GM23338 (cell line): ENCODE measurements around the gene SKP2. TPM values are rescaled to one million over a fixed set of nuclear protein-coding genes. Genes with fewer than 3 reads are reported as not detected.
"Not testable (repeated sequence)": the region's sequence is repeated elsewhere in the genome, so short reads cannot be mapped to it uniquely, and the experiment has no call there.

Experiments
- ATAC-seq: fragments of 200-7000 bp; cut with Tn5 transposase; 3 replicates; pipeline ENCODE4 v1.9.1; 2020
- DNase-seq: peaks from one replicate; pipeline ENCODE4 v3.0.0-alpha.2; 2015; ENCODE audit warnings: low spot score
- H2AFZ ChIP-seq: fragments of 200-600 bp; sonication (generic); 2 replicates; pipeline ENCODE4 v1.8.0; 2016; ENCODE audit warnings: antibody characterized with exemption, mild to moderate bottlenecking, moderate library complexity
- H3F3A ChIP-seq: fragments of 200-600 bp; sonication (generic); replicated peaks from 2 replicates; pipeline ENCODE4 v1.8.0; 2017; ENCODE audit warnings: antibody characterized with exemption, mixed run types, low read depth
- H3K27ac ChIP-seq: fragments of 200-600 bp; sonication (generic); 2 replicates; pipeline ENCODE4 v1.6.1; 2016; ENCODE audit warnings: low read depth
- H3K27me3 ChIP-seq: fragments of 200-600 bp; sonication (generic); 2 replicates; pipeline ENCODE4 v1.8.0; 2016; ENCODE audit warnings: mild to moderate bottlenecking, mixed run types, moderate library complexity; ENCODE audit not compliant: insufficient read depth
- H3K36me3 ChIP-seq: fragments of 200-600 bp; sonication (generic); 2 replicates; pipeline ENCODE4 v1.8.0; 2016; ENCODE audit warnings: mild to moderate bottlenecking; ENCODE audit not compliant: insufficient read depth
- H3K4me1 ChIP-seq: fragments of 200-600 bp; sonication (generic); 2 replicates; pipeline ENCODE4 v1.8.0; 2016; ENCODE audit warnings: mild to moderate bottlenecking, moderate library complexity; ENCODE audit not compliant: insufficient read depth
- H3K4me2 ChIP-seq: fragments of 200-600 bp; sonication (generic); 2 replicates; pipeline ENCODE4 v1.7.1; 2017; ENCODE audit warnings: mixed run types
- H3K4me3 ChIP-seq: fragments of 200-600 bp; sonication (generic); 2 replicates; pipeline ENCODE4 v1.6.1; 2016; ENCODE audit warnings: mixed run types
- H3K79me2 ChIP-seq: fragments of 200-600 bp; sonication (generic); replicated peaks from 2 replicates; pipeline ENCODE4 v1.8.0; 2017; ENCODE audit warnings: mild to moderate bottlenecking; ENCODE audit not compliant: insufficient read depth
- H3K9me2 ChIP-seq: fragments of 200-600 bp; sonication (generic); 2 replicates; pipeline ENCODE4 v1.8.0; 2017; ENCODE audit not compliant: insufficient read depth
- H4K20me1 ChIP-seq: fragments of 200-600 bp; sonication (generic); replicated peaks from 2 replicates; pipeline ENCODE4 v1.8.0; 2017; ENCODE audit warnings: mild to moderate bottlenecking; ENCODE audit not compliant: insufficient read depth
- H3K27ac Mint-ChIP-seq: 2 replicates; pipeline ENCODE4 v1.8.0; 2020; ENCODE audit warnings: inconsistent platforms, mild to moderate bottlenecking, moderate library complexity, mixed read lengths
- H3K27me3 Mint-ChIP-seq: 3 replicates; pipeline ENCODE4 v1.8.0; 2022; ENCODE audit warnings: low read depth, mild to moderate bottlenecking, moderate library complexity, mixed read lengths, inconsistent platforms; ENCODE audit not compliant: insufficient read depth, poor library complexity
- H3K36me3 Mint-ChIP-seq: 3 replicates; pipeline ENCODE4 v1.8.0; 2021; ENCODE audit warnings: low read depth, mild to moderate bottlenecking, inconsistent platforms, moderate library complexity, mixed read lengths
- H3K4me1 Mint-ChIP-seq: 3 replicates; pipeline ENCODE4 v1.8.0; 2020; ENCODE audit warnings: mild to moderate bottlenecking, inconsistent platforms, mixed read lengths
- H3K4me3 Mint-ChIP-seq: 3 replicates; pipeline ENCODE4 v1.8.0; 2021; ENCODE audit warnings: moderate library complexity, mild to moderate bottlenecking, inconsistent platforms, mixed read lengths
- H3K9me3 Mint-ChIP-seq: 3 replicates; pipeline ENCODE4 v1.8.0; 2020; ENCODE audit warnings: moderate library complexity, mild to moderate bottlenecking, inconsistent platforms, mixed read lengths
- CREB1 ChIP-seq: fragments of 250-450 bp; sonication (Bioruptor Pico); IDR thresholded peaks from 2 replicates; pipeline ENCODE4 v1.5.0; 2020; ENCODE audit warnings: low read depth, mild to moderate bottlenecking, moderate library complexity
- CTCF ChIP-seq, 2 experiments: fragments of 200-600 bp in 1 of 2; sonication (generic) in 1 of 2; conservative IDR thresholded peaks; 2 replicates each; pipeline versions ENCODE4 v1.5.1 to v1.6.1; 2016 to 2017; ENCODE audit warnings: antibody characterized with exemption in 2 of 2, low read depth in 2 of 2, mild to moderate bottlenecking in 2 of 2, moderate library complexity in 1 of 2
- ETS1 ChIP-seq: IDR thresholded peaks from 2 replicates; pipeline ENCODE4 v1.6.1; 2016; ENCODE audit warnings: antibody characterized with exemption
- EZH2 ChIP-seq: fragments of 200-600 bp; sonication (generic); IDR thresholded peaks from one replicate; pipeline ENCODE4 v1.8.0; 2017; ENCODE audit warnings: antibody characterized with exemption, mild to moderate bottlenecking, low read depth; ENCODE audit not compliant: unreplicated experiment
- EZH2phosphoT487 ChIP-seq: fragments of 200-600 bp; sonication (generic); IDR thresholded peaks from one replicate; pipeline ENCODE4 v1.8.1; 2018; ENCODE audit warnings: antibody characterized with exemption; ENCODE audit not compliant: unreplicated experiment
- JUNB ChIP-seq: IDR thresholded peaks from one replicate; pipeline ENCODE4 v1.6.1; 2016; ENCODE audit warnings: antibody characterized with exemption; ENCODE audit not compliant: unreplicated experiment
- REST ChIP-seq: IDR thresholded peaks from one replicate; pipeline ENCODE4 v1.6.1; 2018; ENCODE audit warnings: antibody characterized with exemption; ENCODE audit not compliant: unreplicated experiment
- STAT1 ChIP-seq: IDR thresholded peaks from one replicate; pipeline ENCODE4 v1.6.1; 2016; ENCODE audit warnings: antibody characterized with exemption; ENCODE audit not compliant: unreplicated experiment
- polyA plus RNA-seq: library from polyadenylated mRNA; unstranded; fragments of >200 nt; fragmentation: Nextera tagmentation; extraction: Ambion mirVana; gene quantifications from 2 replicates; pipeline ENCODE4 v1.2.1, GENCODE V29; 2016
- total RNA-seq: library from RNA; depleted of rRNA; stranded (reverse); fragments of >200 nt; shearing (Covaris generic); gene quantifications from 2 replicates; pipeline ENCODE4 v1.2.3, GENCODE V29; 2014

Gene SKP2
- total and polyA plus RNA-seq, 2 experiments from 2014 or later = 66.6 to 75.6 TPM

GRCh38 chr5:36193746-36194145 lies 41.8 kb downstream of the SKP2 start (continued):
- TF ChIP-seq CTCF (conservative IDR thresholded peaks at IDR 0.05; ENCODE audit: low read depth in 2 of 2) = no peak
- no peak for TF ChIP-seq REST
- no peak for TF ChIP-seq STAT1
- no peak for TF ChIP-seq EZH2

- no peaks in the 10 kb centered on the region for H3K27me3 ChIP-seq
- H3K27ac ChIP-seq = no peak overlapping the region
- TF ChIP-seq ETS1 = no peak
- no peak for TF ChIP-seq JUNB
- no peak for TF ChIP-seq STAT1
- TF ChIP-seq CREB1 (CRISPR knock-in tag) = no peak
- TF ChIP-seq EZH2 = no peak
- no peak for TF ChIP-seq CTCF (conservative IDR thresholded peaks at IDR 0.05; ENCODE audit: low read depth in 2 of 2)
- TF ChIP-seq EZH2phosphoT487 = no peak
- no peaks in the 10 kb centered on the region for H3F3A ChIP-seq
- no peaks in the 10 kb centered on the region for H3K79me2 ChIP-seq
- no peak overlapping the region for H2AFZ ChIP-seq
- no peak for ATAC-seq
- H3K27me3 Mint-ChIP-seq = no peaks in the 10 kb centered on the region
- H4K20me1 ChIP-seq = no peaks in the 10 kb centered on the region
- H3K4me3 ChIP-seq = no peak overlapping the region
- H3K9me2 ChIP-seq = no peaks in the 10 kb centered on the region
- DNase-seq = no peak
- H3K4me1 ChIP-seq = no peaks in the 10 kb centered on the region
- no peaks in the 10 kb centered on the region for H3K36me3 ChIP-seq
- H3K9me3 Mint-ChIP-seq = no peaks in the 10 kb centered on the region
- H3K4me3 Mint-ChIP-seq = no peak overlapping the region
- H3K36me3 Mint-ChIP-seq = peaks cover 4% of the 10 kb centered on the region; the same call in 2 of the 3 replicates
- H3K4me2 ChIP-seq = no peak overlapping the region
- peak overlapping the region; percentile 52; the same call in 1 of the 2 replicates for H3K27ac Mint-ChIP-seq
- no peaks in the 10 kb centered on the region for H3K4me1 Mint-ChIP-seq
Observed at GRCh38 chr5:36198281-36198680, 46.4 kb downstream of the SKP2 start.

GRCh38 chr5:36198783-36199182 lies 46.9 kb downstream of the SKP2 start:
- H2AFZ ChIP-seq, H3K27me3 Mint-ChIP-seq, H3K4me2 ChIP-seq, H3F3A ChIP-seq, H3K4me1 ChIP-seq, H3K79me2 ChIP-seq, H3K27ac ChIP-seq, H3K27me3 ChIP-seq, H3K4me1 Mint-ChIP-seq, H3K4me3 ChIP-seq, DNase-seq, H3K9me3 Mint-ChIP-seq, H4K20me1 ChIP-seq, H3K27ac Mint-ChIP-seq, ATAC-seq, H3K36me3 Mint-ChIP-seq, H3K9me2 ChIP-seq, H3K4me3 Mint-ChIP-seq, H3K36me3 ChIP-seq: not testable (repeated sequence)
